Kidney epithelial cell (primary cell): ENCODE measurements around the gene ARMH4. TPM values are rescaled to one million over a fixed set of nuclear protein-coding genes. Genes with fewer than 3 reads are reported as not detected.

Source experiments
- DNase-seq: peaks from one replicate; pipeline ENCODE4 v3.0.0-alpha.2; 2010; ENCODE audit warnings: low read depth
- H3K27me3 ChIP-seq: 2 replicates; pipeline ENCODE4 v1.6.0; 2011; ENCODE audit warnings: low read length; ENCODE audit not compliant: control insufficient read depth, insufficient read depth
- H3K36me3 ChIP-seq: 2 replicates; pipeline ENCODE4 v1.5.1; 2011; ENCODE audit warnings: low read length; ENCODE audit not compliant: control insufficient read depth, insufficient read depth
- H3K4me3 ChIP-seq: 2 replicates; pipeline ENCODE4 v1.5.1; 2011; ENCODE audit warnings: low read depth, mild to moderate bottlenecking, control low read depth, low read length
- CTCF ChIP-seq: IDR thresholded peaks from 2 replicates; pipeline ENCODE4 v1.5.1; 2011; ENCODE audit warnings: mild to moderate bottlenecking, moderate library complexity, low read length, control low read depth, inconsistent platforms; ENCODE audit not compliant: insufficient read depth, poor library complexity, severe bottlenecking
- total RNA-seq: library from RNA; depleted of rRNA; stranded (reverse); fragments of >200 nt; gene quantifications from 2 replicates; pipeline ENCODE4 v1.2.3, GENCODE V29; 2015

The ARMH4 gene
- total RNA-seq, 1 donor from 2014 or later = 4.1 TPM

- Histone ChIP-seq H3K4me3 (no peak overlapping the region), H3K36me3 (no peaks in the 10 kb centered on the region), H3K27me3 (no peaks in the 10 kb centered on the region)
- DNase-seq = no peak
- no peak for TF ChIP-seq CTCF
Observed at GRCh38 chr14:58066115-58066514, 85.9 kb downstream of the ARMH4 start.

GRCh38 chr14:58061581-58061980, 90.4 kb downstream of the ARMH4 start:
- no peak for DNase-seq
- Histone ChIP-seq H3K4me3 (no peak overlapping the region), H3K36me3 (no peaks in the 10 kb centered on the region), H3K27me3 (no peaks in the 10 kb centered on the region)
- TF ChIP-seq CTCF = no peak

GRCh38 chr14:58060898-58061297, 91.1 kb downstream of the ARMH4 start:
- TF ChIP-seq CTCF = no peak
- H3K27me3 ChIP-seq = no peaks in the 10 kb centered on the region
- no peak for DNase-seq
- no peaks in the 10 kb centered on the region for H3K36me3 ChIP-seq
- no peak overlapping the region for H3K4me3 ChIP-seq

GRCh38 chr14:58060077-58060476, 91.9 kb downstream of the ARMH4 start:
- no peak for TF ChIP-seq CTCF
- DNase-seq = no peak
- no peak overlapping the region for H3K4me3 ChIP-seq
- no peaks in the 10 kb centered on the region for H3K27me3 ChIP-seq
- H3K36me3 ChIP-seq = no peaks in the 10 kb centered on the region

- no peaks in the 10 kb centered on the region for H3K27me3 ChIP-seq
Observed at GRCh38 chr14:58059126-58059525, 92.9 kb downstream of the ARMH4 start.

More at GRCh38 chr14:58059126-58059525, 92.9 kb downstream of the ARMH4 start:
- H3K36me3 ChIP-seq = no peaks in the 10 kb centered on the region
- TF ChIP-seq CTCF = no peak
- DNase-seq = no peak
- no peak overlapping the region for H3K4me3 ChIP-seq
